Neural progenitor cell (in vitro differentiated cells): Measurements from ENCODE around the gene BMPR1A. TPM values are rescaled to one million over a fixed set of nuclear protein-coding genes. Genes with fewer than 3 reads are reported as not detected.

Experiments
- DNase-seq: peaks from one replicate; pipeline ENCODE4 v3.0.0-alpha.2; 2016; ENCODE audit warnings: low spot score
- H2AFZ ChIP-seq: fragments of 200-600 bp; sonication (generic); replicated peaks from 2 replicates; pipeline ENCODE4 v1.6.1; 2016; ENCODE audit warnings: antibody characterized with exemption
- H3F3A ChIP-seq: fragments of 200-600 bp; sonication (generic); 2 replicates; pipeline ENCODE4 v1.6.1; 2016; ENCODE audit warnings: antibody characterized with exemption, low read depth
- H3K27ac ChIP-seq: fragments of 200-600 bp; sonication (generic); 2 replicates; pipeline ENCODE4 v1.5.1; 2016; ENCODE audit warnings: mild to moderate bottlenecking
- H3K27me3 ChIP-seq: fragments of 200-600 bp; sonication (generic); 2 replicates; pipeline ENCODE4 v1.6.1; 2016; ENCODE audit warnings: mild to moderate bottlenecking, moderate library complexity
- H3K36me3 ChIP-seq: fragments of 200-600 bp; sonication (generic); 2 replicates; pipeline ENCODE4 v1.5.1; 2016
- H3K4me1 ChIP-seq: fragments of 200-600 bp; sonication (generic); 2 replicates; pipeline ENCODE4 v1.6.1; 2016; ENCODE audit warnings: mixed run types
- H3K4me2 ChIP-seq: fragments of 200-600 bp; sonication (generic); 2 replicates; pipeline ENCODE4 v1.6.1; 2016
- H3K4me3 ChIP-seq: fragments of 200-600 bp; sonication (generic); 2 replicates; pipeline ENCODE4 v1.5.1; 2016
- H3K79me2 ChIP-seq: fragments of 200-600 bp; sonication (generic); 2 replicates; pipeline ENCODE4 v1.6.1; 2016; ENCODE audit warnings: low read depth
- H3K9ac ChIP-seq: fragments of 200-600 bp; sonication (generic); 2 replicates; pipeline ENCODE4 v1.6.1; 2016
- H3K9me3 ChIP-seq: fragments of 200-600 bp; sonication (generic); 2 replicates; pipeline ENCODE4 v1.5.1; 2016; ENCODE audit warnings: low read depth
- H4K20me1 ChIP-seq: fragments of 200-600 bp; sonication (generic); 2 replicates; pipeline ENCODE4 v1.6.1; 2016; ENCODE audit warnings: low read depth
- H3K27ac Mint-ChIP-seq: 3 replicates; pipeline ENCODE4 v1.8.0; 2021; ENCODE audit warnings: mixed read lengths
- H3K27me3 Mint-ChIP-seq: 2 replicates; pipeline ENCODE4 v1.8.0; 2022; ENCODE audit warnings: low read depth, mild to moderate bottlenecking, inconsistent platforms, moderate library complexity, mixed read lengths; ENCODE audit not compliant: insufficient read depth
- H3K36me3 Mint-ChIP-seq: 3 replicates; pipeline ENCODE4 v1.8.0; 2021; ENCODE audit warnings: mixed read lengths
- H3K4me1 Mint-ChIP-seq: 3 replicates; pipeline ENCODE4 v1.8.0; 2021; ENCODE audit warnings: mixed read lengths
- H3K4me3 Mint-ChIP-seq: 3 replicates; pipeline ENCODE4 v1.8.0; 2021; ENCODE audit warnings: mild to moderate bottlenecking, moderate library complexity, mixed read lengths
- H3K9me3 Mint-ChIP-seq: 3 replicates; pipeline ENCODE4 v1.8.0; 2020; ENCODE audit warnings: mixed read lengths
- CTCF ChIP-seq: fragments of 200-600 bp; sonication (generic); IDR thresholded peaks from 2 replicates; pipeline ENCODE4 v1.5.1; 2017; ENCODE audit warnings: antibody characterized with exemption, mild to moderate bottlenecking
- EZH2 ChIP-seq: fragments of 200-600 bp; sonication (generic); IDR thresholded peaks from 2 replicates; pipeline ENCODE4 v1.6.1; 2017; ENCODE audit warnings: antibody characterized with exemption, mild to moderate bottlenecking, moderate library complexity
- EZH2phosphoT487 ChIP-seq: fragments of 200-600 bp; sonication (generic); IDR thresholded peaks from 2 replicates; pipeline ENCODE4 v1.6.1; 2017; ENCODE audit warnings: antibody characterized with exemption
- total RNA-seq: library from RNA; depleted of rRNA; stranded (reverse); fragments of >200 nt; gene quantifications from 2 replicates; pipeline ENCODE4 v1.2.3, GENCODE V29; 2015; ENCODE audit warnings: low replicate concordance

BMPR1A gene
- total RNA-seq, 1 donor from 2014 or later, result 76.2 TPM

- H3F3A ChIP-seq, result peaks cover 38% of the 10 kb centered on the region
- H3K36me3 ChIP-seq, result no peaks in the 10 kb centered on the region
- peaks cover 14% of the 10 kb centered on the region for H3K4me1 Mint-ChIP-seq
- H3K27me3 ChIP-seq, result no peaks in the 10 kb centered on the region
- H3K36me3 Mint-ChIP-seq, result peaks cover 4% of the 10 kb centered on the region
- no peak overlapping the region for H3K4me3 ChIP-seq
- no peak overlapping the region for H3K27ac Mint-ChIP-seq
- H3K4me3 Mint-ChIP-seq, result no peak overlapping the region
- peaks cover 100% of the 10 kb centered on the region for H3K79me2 ChIP-seq
- TF ChIP-seq CTCF, result no peak
- TF ChIP-seq EZH2phosphoT487, result no peak
- no peaks in the 10 kb centered on the region for H3K9me3 Mint-ChIP-seq
- peak overlapping the region; percentile 46 for H3K4me2 ChIP-seq
- no peaks in the 10 kb centered on the region for H3K27me3 Mint-ChIP-seq
- no peak overlapping the region for H2AFZ ChIP-seq
- peaks cover 12% of the 10 kb centered on the region for H3K4me1 ChIP-seq
- peak; percentile 51 for DNase-seq
- no peak overlapping the region for H3K27ac ChIP-seq
- peaks cover 97% of the 10 kb centered on the region for H4K20me1 ChIP-seq
- no peaks in the 10 kb centered on the region for H3K9me3 ChIP-seq
- H3K9ac ChIP-seq, result no peak overlapping the region
Measured at GRCh38 chr10:86824151-86824550, 67.7 kb downstream of the BMPR1A start.

GRCh38 chr10:86825366-86825765 lies 68.9 kb downstream of the BMPR1A start:
- peaks cover 100% of the 10 kb centered on the region for H3K79me2 ChIP-seq

DNA sequence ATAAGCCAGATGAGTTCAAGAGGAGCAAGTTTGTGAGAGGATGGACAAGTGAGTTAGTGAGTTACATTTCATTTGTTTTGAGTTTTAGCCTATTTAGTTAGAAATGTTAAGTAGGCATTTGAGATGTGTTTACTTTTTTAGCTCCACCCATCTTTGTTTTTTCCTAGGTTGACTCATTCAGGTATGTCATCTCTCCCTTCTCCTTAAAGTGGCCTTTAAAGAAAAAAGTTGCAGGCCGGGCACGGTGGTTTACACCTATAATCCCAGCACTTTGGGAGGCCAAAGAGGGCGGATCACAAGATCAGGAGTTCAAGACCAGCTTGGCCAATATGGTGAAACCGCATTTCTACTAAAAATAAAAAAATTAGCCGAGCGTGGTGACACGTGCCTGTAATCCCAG lies 71.2 kb downstream of the BMPR1A start:
- Histone ChIP-seq H3K36me3 (no peaks in the 10 kb centered on the region), H3K79me2 (peaks cover 100% of the 10 kb centered on the region), H3K4me2 (no peak overlapping the region), H3K9ac (no peak overlapping the region), H2AFZ (no peak overlapping the region), H3F3A (peaks cover 31% of the 10 kb centered on the region), H3K4me3 (no peak overlapping the region), H3K27ac (no peak overlapping the region), H3K4me1 (peaks cover 25% of the 10 kb centered on the region), H3K9me3 (no peaks in the 10 kb centered on the region), H3K27me3 (no peaks in the 10 kb centered on the region), H4K20me1 (peaks cover 98% of the 10 kb centered on the region)
- Mint-ChIP-seq H3K4me1 (peaks cover 17% of the 10 kb centered on the region), H3K36me3 (peaks cover 14% of the 10 kb centered on the region), H3K9me3 (no peaks in the 10 kb centered on the region), H3K27me3 (peaks cover 2% of the 10 kb centered on the region), H3K27ac (no peak overlapping the region), H3K4me3 (no peak overlapping the region)
- DNase-seq, result no peak
- TF ChIP-seq CTCF (no peak), EZH2phosphoT487 (no peak), EZH2 (no peak)

More at GRCh38 chr10:86825366-86825765, 68.9 kb downstream of the BMPR1A start:
- Histone ChIP-seq H3K4me1 (peaks cover 24% of the 10 kb centered on the region), H3K27me3 (no peaks in the 10 kb centered on the region), H3K9me3 (no peaks in the 10 kb centered on the region), H3K36me3 (no peaks in the 10 kb centered on the region), H3K9ac (no peak overlapping the region), H3K4me2 (no peak overlapping the region), H3K27ac (no peak overlapping the region), H3K4me3 (no peak overlapping the region), H4K20me1 (peaks cover 98% of the 10 kb centered on the region), H2AFZ (no peak overlapping the region), H3F3A (peaks cover 40% of the 10 kb centered on the region)
- H3K36me3 Mint-ChIP-seq, result peaks cover 8% of the 10 kb centered on the region
- no peak overlapping the region for H3K27ac Mint-ChIP-seq
- TF ChIP-seq CTCF (no peak), EZH2phosphoT487 (no peak), EZH2 (no peak)
- no peak overlapping the region for H3K4me3 Mint-ChIP-seq
- H3K4me1 Mint-ChIP-seq, result peaks cover 20% of the 10 kb centered on the region
- no peak for DNase-seq
- H3K27me3 Mint-ChIP-seq, result no peaks in the 10 kb centered on the region
- no peaks in the 10 kb centered on the region for H3K9me3 Mint-ChIP-seq
